ENCODE results near the gene MAD2L2. TPM values are rescaled to one million over a fixed set of nuclear protein-coding genes. Genes with fewer than 3 reads are reported as not detected.

MAD2L2 gene
- total and polyA plus RNA-seq, 9 of the 15 experiments (the other 6 are each of a cell fraction or from before 2014, with no cell fraction given) = 12.4 to 286 (median 143) TPM

GRCh38 chr1:11693024-11693590 lies 12.2 kb upstream of the MAD2L2 start:
- ATAC-seq = peak; percentile 33
- CTCF ChIA-PET (ENCODE audit: low intra/inter-chr PET ratio) = no interaction called here
- H2AFZ ChIP-seq (ENCODE audit: low read depth, low read length) = peak overlapping the region; percentile 56
- no peaks in the 10 kb centered on the region for H3K9me1 ChIP-seq (ENCODE audit: control insufficient read depth, insufficient read depth, low read length)
- H3K9me3 ChIP-seq (replicated peaks; ENCODE audit: control insufficient read depth, insufficient read depth, low read depth, low read length) = no peaks in the 10 kb centered on the region
- no peak overlapping the region for H3K4me3 ChIP-seq
- no peaks in the 10 kb centered on the region for H3K79me2 ChIP-seq (ENCODE audit: control insufficient read depth, insufficient read depth, low read length)
- FAIRE-seq = peak; percentile 87
- intact Hi-C loops (cut with micrococcal nuclease) (loop anchor here (1.0 kb wide), 1 partner anchor 14 kb away; no protein-coding TSS in a partner anchor), in situ Hi-C loops (cut with MboI) (no loop called here)
- 15% methylated on average over 6 of the region's 6 CpGs for WGBS (ENCODE audit: insufficient coverage, low coverage, missing lambda C conversion rate)
- no peak overlapping the region; the same call in 1 of the 2 replicates for H3K4me2 ChIP-seq (ENCODE audit: insufficient read depth, low read length)
- POLR2A ChIA-PET = interaction anchor here (0.7 to 1.4 kb wide), 7 partner anchors 9 to 649 kb away, joined by 3 to 8 read pairs (median 4); no protein-coding TSS in a partner anchor
- no peaks in the 10 kb centered on the region for H3K27me3 ChIP-seq (ENCODE audit: control insufficient read depth in 2 of 2, insufficient read depth in 2 of 2, low read length in 2 of 2)
- peak overlapping the region in 1 of 2 experiments; percentile 76; a peak in 1 of 4 replicates for H3K9ac ChIP-seq (ENCODE audit: insufficient read depth in 1 of 2, low read depth in 2 of 2, low read length in 2 of 2)
- DNase-seq (ENCODE audit: extremely low read depth in 1 of 4, low spot score in 3 of 4) = peak; percentile 56 to 65 (median 60)
- no peaks in the 10 kb centered on the region for H4K20me1 ChIP-seq (replicated peaks; ENCODE audit: control insufficient read depth, insufficient read depth, low read length)
- no peaks in the 10 kb centered on the region for H3K36me3 ChIP-seq (ENCODE audit: control insufficient read depth, insufficient read depth, low read length)
- H3K4me1 ChIP-seq (replicated peaks in 1 of 2; ENCODE audit: control insufficient read depth in 2 of 2, insufficient read depth in 2 of 2, low read length in 2 of 2) = peaks cover 42 to 57% of the 10 kb centered on the region in 2 experiments
- BruUV-seq (replicated peaks) = no TSS peak
- no peak overlapping the region for H3K27ac ChIP-seq (ENCODE audit: extremely low read depth, low read depth, low read length)
- TF ChIP-seq, protein P1, sequence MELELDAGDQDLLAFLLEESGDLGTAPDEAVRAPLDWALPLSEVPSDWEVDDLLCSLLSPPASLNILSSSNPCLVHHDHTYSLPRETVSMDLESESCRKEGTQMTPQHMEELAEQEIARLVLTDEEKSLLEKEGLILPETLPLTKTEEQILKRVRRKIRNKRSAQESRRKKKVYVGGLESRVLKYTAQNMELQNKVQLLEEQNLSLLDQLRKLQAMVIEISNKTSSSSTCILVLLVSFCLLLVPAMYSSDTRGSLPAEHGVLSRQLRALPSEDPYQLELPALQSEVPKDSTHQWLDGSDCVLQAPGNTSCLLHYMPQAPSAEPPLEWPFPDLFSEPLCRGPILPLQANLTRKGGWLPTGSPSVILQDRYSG (tag; conservative IDR thresholded peaks at IDR 0.05; ENCODE audit: low read depth) = no peak
- TF ChIP-seq, protein P2, sequence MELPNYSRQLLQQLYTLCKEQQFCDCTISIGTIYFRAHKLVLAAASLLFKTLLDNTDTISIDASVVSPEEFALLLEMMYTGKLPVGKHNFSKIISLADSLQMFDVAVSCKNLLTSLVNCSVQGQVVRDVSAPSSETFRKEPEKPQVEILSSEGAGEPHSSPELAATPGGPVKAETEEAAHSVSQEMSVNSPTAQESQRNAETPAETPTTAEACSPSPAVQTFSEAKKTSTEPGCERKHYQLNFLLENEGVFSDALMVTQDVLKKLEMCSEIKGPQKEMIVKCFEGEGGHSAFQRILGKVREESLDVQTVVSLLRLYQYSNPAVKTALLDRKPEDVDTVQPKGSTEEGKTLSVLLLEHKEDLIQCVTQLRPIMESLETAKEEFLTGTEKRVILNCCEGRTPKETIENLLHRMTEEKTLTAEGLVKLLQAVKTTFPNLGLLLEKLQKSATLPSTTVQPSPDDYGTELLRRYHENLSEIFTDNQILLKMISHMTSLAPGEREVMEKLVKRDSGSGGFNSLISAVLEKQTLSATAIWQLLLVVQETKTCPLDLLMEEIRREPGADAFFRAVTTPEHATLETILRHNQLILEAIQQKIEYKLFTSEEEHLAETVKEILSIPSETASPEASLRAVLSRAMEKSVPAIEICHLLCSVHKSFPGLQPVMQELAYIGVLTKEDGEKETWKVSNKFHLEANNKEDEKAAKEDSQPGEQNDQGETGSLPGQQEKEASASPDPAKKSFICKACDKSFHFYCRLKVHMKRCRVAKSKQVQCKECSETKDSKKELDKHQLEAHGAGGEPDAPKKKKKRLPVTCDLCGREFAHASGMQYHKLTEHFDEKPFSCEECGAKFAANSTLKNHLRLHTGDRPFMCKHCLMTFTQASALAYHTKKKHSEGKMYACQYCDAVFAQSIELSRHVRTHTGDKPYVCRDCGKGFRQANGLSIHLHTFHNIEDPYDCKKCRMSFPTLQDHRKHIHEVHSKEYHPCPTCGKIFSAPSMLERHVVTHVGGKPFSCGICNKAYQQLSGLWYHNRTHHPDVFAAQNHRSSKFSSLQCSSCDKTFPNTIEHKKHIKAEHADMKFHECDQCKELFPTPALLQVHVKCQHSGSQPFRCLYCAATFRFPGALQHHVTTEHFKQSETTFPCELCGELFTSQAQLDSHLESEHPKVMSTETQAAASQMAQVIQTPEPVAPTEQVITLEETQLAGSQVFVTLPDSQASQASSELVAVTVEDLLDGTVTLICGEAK (IDR thresholded peaks at IDR 0.05) = no peak
- TF ChIP-seq, protein P2 (CRISPR knock-in tag; IDR thresholded peaks at IDR 0.05) = no peak
- TF ChIP-seq SMARCA4 (IDR thresholded peaks at IDR 0.05) (peak; percentile 75; the same call in 1 of the 2 replicates), ZNF24 (IDR thresholded peaks at IDR 0.05) (no peak), TFAP4 (CRISPR knock-in tag; IDR thresholded peaks at IDR 0.05; ENCODE audit: borderline replicate concordance) (peak; percentile 37; the same call in 1 of the 2 replicates), MBD2 (IDR thresholded peaks at IDR 0.05; ENCODE audit: borderline replicate concordance, low read depth) (peak; percentile 29; the same call in 1 of the 2 replicates), ATF7 (IDR thresholded peaks at IDR 0.05) (0 out of 2 replicates have a peak, but pooled peaks have one; percentile 29)
